GM21723 (cell line): ENCODE measurements around the gene MIR17HG.
"Not testable (repeated sequence)": the region's sequence is repeated elsewhere in the genome, so short reads cannot be mapped to it uniquely, and the experiment has no call there.

Experiments used
- ATAC-seq: cut with Tn5 transposase; IDR thresholded peaks from one replicate; pipeline ENCODE4 v1.9.1; 2021; ENCODE audit warnings: mild to moderate bottlenecking, moderate library complexity; ENCODE audit not compliant: unreplicated experiment

Gene MIR17HG

DNA sequence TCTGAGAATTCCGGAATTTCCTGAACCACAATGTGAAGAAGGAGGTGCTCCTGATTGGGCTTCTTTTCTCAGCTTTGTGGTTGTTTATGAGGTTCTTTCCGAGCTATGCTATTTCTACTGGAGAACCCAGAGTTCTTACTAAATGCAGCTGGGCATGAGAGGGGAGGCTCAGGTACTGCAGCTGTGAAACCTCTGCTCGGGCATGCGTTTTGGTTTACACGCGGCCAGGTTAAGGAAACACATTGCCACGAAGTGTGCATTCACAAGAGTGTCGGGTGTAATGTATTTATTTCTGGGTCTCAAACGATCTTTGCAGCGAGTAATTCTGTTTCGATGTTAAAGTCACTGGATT, 661 bp upstream of the MIR17HG start:
- ATAC-seq: peak; percentile 26

DNA sequence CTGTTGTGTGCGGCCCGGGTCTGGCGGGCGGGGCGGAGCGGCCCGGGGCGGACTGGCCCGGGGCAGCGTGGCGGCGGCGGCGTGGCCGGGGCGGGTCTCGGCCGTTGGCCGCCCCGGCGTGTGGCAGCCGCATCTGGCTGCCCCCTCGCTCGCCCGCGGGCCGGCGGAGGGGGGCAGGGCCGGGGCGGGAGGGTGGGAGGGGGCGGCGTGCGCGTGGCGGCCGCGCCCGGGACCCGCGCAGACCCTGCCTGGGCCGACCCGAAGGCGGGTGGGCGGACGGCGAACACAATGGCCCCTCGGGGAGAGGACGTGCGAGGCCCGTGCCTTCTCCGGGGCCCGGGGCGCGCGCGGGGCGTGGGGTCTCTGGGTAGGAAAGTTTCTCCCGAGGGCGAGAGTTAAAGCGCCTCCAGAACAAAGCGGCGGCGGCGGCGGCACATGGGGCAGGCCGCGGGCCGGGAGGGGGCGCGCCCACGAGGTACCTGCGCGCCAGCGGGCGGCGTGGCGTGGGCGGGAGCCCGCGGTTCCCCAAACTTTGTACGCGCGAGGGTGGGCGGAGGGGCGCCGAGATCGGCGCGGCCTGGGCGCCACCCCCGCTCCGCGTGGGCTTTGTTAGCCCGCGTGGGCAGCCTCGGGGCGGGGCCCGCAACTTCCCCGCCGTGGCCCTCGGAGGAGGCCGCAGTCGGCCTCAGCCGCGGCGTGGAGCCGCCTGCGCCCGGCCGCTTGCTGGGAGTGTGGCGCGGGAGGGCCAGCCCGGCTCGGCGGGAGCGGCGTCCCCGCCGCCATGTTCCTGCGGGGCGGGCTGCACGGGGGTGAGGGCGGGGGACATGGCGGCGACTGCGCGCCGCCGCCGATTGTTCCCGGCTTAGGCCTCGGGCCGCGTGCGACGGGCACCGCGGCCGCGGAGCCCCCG, 764 bp downstream of the MIR17HG start:
- peak; percentile 39 for ATAC-seq

DNA sequence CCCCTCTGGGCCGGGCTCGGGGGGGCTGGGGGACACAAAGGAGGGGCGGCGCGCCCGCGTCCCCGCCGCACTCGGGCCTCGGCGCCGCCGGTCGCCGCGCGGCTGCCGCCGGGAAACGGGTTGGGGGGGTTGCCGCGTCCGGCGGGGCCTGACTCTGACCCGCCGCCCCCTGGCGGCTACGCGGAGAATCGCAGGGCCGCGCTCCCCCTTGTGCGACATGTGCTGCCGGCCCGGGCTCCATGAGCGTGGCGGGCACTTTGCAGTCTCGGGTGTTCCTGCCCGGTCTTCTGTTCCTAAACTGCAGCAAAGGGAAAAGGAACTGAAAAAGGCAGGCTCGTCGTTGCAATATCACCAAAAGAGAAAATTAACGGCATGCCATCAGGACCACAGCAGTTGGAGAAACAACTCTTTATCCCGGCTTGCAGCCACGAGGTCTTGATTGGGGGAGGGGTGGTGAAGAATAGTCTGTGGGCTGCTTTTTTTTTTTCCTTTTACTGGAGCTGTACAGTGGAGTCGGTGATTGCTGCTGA, 1.5 kb downstream of the MIR17HG start:
- peak; percentile 57 for ATAC-seq

DNA sequence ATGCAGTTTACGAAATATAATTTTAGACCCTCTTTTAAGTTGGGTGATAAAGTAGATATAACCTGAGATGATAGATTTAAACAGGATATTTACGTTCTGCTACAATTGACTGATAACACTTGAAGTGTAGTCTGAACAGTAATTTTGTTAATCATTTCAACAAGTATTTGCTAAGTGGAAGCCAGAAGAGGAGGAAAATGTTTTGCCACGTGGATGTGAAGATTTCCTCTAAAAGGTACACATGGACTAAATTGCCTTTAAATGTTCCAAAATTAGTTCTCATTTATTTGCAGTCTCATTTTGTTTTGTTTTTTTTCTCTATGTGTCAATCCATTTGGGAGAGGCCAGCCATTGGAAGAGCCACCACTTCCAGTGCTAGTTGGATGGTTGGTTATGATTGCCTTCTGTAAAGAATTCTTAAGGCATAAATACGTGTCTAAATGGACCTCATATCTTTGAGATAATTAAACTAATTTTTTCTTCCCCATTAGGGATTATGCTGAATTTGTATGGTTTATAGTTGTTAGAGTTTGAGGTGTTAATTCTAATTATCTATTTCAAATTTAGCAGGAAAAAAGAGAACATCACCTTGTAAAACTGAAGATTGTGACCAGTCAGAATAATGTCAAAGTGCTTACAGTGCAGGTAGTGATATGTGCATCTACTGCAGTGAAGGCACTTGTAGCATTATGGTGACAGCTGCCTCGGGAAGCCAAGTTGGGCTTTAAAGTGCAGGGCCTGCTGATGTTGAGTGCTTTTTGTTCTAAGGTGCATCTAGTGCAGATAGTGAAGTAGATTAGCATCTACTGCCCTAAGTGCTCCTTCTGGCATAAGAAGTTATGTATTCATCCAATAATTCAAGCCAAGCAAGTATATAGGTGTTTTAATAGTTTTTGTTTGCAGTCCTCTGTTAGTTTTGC, 2.8 kb downstream of the MIR17HG start:
- ATAC-seq: no peak

DNA sequence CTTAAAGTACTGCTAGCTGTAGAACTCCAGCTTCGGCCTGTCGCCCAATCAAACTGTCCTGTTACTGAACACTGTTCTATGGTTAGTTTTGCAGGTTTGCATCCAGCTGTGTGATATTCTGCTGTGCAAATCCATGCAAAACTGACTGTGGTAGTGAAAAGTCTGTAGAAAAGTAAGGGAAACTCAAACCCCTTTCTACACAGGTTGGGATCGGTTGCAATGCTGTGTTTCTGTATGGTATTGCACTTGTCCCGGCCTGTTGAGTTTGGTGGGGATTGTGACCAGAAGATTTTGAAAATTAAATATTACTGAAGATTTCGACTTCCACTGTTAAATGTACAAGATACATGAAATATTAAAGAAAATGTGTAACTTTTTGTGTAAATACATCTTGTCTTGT, 3.6 kb downstream of the MIR17HG start:
- no peak for ATAC-seq

DNA sequence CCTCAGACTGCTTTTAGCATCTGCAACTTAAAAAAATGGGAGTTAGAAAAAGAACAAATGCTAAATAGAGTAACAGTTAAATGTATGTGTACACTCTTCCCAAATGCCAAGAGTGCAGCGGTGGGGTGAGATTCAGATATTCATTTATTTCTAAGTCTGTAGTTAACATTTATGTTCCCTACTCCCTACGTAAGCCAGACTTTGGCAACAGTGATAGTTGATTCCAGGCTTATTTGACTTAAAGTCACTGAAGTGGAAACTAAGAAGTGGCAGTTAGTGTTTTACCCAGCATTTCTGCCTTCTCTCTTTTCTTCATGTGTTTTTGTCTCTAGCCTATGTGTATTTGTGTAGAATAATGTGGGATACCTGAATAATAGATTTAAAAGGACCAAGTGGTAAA, 4.5 kb downstream of the MIR17HG start:
- no peak for ATAC-seq

DNA sequence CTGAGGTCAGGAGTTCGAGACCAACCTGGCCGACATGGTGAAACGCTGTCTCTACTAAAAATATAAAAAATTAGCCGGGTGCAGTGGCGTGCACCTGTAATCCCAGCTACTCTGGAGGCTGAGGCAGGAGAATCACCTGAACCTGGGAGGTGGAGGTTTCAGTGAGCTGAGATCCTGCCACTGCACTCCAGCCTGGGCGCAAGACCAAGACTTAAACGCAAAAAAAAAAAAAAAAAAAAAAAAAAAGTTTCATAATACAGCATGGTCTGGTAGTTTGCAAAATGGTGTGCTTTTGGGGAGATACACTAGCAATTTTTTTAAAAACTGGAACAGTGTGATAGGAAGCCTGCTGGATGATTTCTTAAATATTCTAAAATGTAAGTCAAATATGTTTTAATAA, 5.4 kb downstream of the MIR17HG start:
- ATAC-seq: not testable (repeated sequence)

DNA sequence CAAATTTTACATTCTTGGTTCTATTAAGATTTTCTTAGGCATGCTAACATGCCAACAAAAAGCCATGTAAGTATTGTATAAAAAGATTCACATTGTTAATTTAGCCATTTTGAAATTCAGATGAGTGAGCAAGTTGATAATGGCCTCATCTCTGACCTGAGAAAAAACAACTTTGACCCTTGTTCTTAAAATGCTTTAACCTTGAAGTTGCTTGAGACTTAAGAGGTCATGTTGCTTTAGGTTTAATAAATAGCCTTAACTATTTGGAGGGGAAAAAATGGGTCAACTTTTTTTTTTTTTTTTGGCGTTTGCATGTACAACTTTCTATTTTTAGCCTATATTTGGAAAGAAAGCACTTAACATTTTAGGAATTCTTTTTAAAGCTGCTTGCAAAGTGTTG, 6.0 kb downstream of the MIR17HG start:
- no peak for ATAC-seq

DNA sequence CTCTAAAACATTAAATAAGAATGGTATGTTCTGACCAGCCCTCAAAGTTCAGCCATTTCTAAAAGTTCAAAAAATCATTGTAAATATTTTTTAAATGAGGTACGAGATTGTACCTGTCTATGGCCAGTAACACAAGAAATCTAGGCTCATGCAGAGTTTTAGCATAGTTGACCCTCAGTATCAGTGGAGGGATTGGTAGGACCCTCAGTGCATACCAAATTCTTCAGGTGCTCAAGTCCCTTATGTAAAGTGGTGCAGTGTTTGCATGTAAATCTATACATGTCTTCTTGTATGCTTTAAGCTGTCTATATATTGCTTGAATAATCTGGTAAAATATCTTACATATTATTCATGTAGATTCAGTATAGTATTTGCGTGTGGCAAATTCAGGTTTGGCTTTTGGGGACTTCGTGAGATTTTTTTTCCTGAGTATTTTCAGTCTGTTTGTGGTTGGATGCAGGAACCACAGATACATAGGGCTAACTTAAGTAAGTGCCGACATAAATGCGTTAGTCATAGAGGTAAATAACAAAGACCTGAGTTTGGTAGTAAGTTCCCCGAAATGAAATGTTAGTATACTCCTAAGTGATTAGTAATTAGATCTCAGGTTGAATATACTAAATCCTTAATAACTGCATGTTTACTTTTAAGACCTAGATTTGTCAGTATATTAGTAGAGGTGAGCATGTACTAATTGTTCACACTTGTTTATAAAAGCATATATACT, 7.8 kb downstream of the MIR17HG start:
- no peak for ATAC-seq

DNA sequence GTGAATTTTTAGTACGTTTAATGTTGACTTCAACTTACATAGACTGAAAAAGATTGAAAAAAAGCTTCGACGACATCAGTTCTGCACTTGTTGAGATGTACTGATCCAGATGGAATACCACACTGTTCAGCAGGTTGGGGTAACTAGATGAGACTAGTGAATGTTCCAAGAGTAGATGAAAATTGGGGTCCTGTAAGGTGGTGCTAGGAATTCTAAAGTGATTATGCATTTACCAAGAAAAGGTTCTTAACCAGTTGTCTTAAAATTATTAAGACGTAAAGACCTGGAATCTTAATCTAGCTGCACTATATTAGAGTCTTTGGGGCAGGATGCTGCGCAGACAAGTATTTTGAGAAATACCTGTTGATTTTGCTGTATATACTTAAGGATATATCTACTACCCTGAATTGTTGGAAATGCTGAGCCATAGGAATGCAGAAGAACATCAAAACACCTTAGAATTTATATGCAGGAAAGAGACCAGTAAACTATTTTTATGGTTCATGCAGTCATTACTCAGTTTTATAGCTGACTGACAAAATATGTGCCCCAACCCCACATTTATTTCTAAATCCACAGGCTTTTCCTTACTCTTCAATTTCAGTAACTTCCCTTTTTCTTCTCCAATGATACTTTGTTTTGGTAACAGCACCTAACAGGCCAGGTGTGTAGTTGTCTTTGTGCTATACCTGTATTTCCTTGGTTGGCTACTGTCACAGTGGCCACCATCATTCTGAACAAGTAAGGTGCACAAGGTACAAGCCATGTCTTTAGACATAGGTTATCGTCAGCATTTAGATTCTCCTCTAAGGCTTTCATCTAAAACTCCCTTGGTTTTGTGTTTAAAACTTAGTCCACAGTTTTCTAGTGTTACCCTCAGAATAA, 8.6 kb downstream of the MIR17HG start:
- ATAC-seq: no peak

DNA sequence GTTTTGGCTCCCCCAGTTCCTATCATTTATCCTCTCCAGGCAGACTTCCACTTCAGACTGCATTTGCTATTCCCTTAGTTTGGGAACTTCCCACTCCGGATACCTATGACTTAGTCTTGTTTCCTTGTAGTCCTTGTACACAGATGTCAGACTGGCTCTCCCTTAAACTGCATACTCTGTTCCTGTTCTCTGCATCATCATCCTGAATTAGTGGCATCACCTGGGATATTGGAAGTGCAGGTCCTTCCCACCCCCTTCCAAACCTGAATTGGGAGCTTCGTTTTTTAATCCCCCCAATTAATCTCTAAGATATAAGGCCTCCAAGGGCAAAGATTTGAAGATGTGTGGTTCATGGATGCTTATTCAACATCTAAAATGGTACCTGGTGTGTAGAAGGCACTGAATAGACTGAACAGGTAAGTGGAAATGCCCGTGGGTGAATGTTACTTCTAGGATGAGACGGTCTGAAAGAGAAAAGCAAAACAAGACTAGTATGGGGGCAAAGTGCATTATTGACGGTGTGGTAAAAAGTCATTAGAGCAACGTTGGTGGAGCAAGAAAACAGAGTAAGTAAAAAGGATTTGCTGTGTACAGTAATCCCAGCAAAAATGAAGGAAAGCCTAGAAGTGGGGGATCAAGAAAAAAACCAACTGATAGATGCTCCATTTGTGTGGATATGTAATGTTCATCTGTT, 9.6 kb downstream of the MIR17HG start:
- no peak for ATAC-seq

DNA sequence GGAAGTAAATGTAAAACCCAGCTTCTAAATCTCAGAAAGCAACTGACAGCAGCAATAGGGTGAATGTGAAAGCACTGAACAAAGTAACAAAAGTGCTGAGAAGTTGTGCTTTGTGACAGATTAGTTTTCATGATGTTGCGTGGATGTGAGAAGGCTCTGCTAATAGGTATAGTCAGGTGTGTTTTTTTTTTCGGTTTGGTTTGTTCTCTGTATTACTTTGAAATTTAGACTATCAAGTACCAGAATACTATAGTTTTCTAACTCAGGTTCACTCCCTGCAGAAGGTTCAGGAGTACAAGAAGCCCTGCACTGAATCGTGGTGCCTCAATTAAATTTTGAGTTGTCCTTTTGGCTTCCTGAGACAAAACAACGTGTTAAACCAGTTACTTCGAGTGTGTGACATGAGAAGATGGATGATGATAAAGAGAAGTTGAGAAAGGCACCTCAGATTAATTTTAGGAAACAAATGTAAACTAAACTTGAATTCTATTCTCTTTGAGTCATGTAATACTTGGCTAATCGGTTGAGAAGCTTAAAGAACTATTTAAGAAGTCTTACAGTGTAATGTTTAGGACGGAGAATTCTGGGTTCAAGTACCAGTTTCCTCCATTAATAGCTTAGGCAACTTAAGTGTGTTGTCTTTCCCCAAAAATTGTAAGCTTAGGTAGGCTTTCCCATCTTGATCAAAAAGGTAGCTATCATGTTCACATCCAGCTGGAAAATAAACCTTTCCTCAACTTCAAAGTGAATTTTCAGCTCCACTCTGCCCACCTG, 10.3 kb downstream of the MIR17HG start:
- ATAC-seq: no peak

DNA sequence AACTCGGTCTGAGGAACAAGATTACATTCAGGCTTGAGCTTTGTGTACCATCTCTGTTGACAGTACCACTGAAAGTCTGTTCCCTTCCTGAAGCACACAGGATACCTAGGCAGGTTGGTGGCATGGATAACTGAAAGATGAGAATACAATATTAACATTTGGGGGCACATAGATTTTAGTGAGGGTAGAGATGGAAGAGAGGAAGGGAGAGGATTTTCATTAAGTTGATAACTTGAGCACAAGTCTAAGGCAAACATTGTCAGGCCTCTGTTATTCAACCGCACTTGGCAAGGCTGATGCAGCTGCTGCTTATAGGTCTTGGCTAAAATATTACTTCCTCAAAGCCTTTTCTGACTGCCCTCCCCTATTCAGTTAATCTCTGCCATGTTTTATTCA, 10.9 kb downstream of the MIR17HG start:
- no peak for ATAC-seq

DNA sequence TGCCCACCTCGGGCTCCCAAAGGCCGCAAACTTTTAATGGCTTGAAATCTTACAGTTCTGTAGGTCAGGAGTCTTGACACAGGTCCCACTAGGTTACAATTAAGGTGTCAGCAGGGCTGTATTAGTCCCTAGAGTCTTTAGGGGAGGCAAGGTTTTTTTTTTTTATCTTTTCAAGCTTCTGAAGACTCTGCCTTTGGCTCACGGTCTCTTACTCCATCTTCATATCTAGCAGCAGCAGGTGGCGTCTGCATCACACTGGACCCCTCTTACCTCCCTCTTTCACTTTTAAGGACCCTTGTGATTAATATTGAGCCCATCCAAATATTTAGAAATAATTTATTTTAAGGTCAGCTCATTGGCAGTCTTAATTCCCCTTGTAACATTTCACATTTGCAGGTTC, 11.6 kb downstream of the MIR17HG start:
- no peak for ATAC-seq

DNA sequence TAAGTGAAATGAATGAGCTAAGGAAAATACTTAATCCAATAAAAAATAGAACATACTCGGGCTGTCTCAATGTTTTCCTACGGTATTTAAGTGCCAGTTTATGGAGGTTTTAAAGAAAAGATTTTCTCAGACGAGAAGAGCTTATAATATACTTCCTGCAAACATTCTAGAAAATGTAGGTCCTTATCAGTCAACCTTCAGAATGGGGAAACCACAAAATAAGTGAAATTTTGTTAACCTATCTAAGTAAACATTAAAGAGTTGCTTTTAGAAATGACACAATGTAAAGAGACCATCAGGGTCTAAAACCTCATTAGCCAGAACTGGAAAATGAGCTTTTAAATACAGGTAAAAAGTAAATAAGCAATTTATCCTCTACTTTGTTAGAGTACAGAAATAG, 12.1 kb downstream of the MIR17HG start:
- ATAC-seq: no peak

DNA sequence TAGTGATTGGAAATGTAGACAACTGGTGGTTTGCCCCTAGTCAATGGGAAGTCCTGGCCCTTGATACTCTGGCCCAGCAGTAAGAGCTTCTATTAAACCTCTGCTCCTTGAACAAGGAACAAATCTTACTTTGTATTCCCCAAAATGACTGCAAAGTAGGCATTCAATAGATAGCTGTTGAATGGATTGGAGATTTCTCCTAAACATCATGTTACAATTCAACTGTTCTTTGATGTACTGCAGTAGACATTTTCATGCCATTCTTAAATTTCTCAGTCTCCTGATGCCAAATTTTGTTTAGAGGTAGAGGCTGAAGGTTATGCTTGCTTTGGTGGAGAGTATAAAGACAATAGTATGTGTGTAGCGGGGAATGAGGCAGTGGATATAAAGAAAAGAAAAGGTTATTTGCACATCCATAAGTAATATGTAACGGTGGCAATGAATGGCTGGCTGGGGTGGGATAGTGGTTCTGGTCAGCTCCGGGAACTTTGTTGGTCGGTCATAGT, 12.8 kb downstream of the MIR17HG start:
- ATAC-seq: no peak

DNA sequence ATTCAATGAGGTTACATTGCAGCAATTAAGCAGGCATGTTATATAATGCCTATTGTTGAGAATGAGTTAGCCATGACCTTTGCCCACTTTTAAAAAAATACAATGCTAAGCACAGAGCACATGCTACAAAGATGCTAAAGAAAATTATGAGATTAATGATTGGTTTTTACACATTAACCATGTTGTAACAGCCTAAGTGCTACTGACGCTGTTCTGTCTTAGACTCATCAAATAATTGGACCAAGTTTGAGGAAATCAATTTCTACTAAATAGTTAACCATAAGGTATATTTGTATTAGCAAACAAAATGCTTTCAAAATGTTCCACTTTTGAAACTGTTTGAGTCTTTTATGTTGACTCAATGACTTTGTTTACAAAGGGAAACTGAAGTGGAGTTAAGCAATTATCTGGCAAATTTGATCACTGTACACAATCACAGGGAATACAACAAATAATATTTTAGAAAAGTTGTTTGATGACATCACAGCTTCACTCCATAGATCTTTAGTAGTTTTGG, 14.3 kb downstream of the MIR17HG start:
- ATAC-seq: no peak

DNA sequence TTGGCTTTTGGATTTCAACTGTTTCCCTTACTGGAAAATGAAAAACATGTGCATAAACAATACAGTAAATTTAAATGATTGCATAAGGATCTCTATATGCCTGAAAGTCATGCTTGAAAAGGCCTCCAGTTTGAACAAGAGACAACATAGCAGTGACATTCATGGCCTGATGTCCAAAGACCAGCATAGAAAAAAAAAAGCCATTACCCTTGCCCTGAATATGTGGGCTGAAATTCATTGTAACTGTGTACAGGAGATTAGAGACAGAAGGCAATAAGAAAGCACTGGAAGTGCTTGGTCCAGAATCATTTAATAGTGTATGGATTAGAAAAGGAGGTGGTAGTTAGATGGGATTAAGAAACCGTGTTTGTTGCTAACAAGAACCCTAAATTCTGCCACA, 15.4 kb downstream of the MIR17HG start:
- ATAC-seq: no peak
